Esophagus muscularis mucosa (tissue), 4 donors: ENCODE results near the gene USF3. TPM values are rescaled to one million over a fixed set of nuclear protein-coding genes. Genes with fewer than 3 reads are reported as not detected.
A peak's percentile ranks its signal among the peaks of the same experiment; 100 is the strongest.

Source experiments
- DNase-seq: peaks from one replicate; pipeline ENCODE4 v3.0.0-alpha.2; 2017; ENCODE audit errors: extremely low spot score
- H3K27ac ChIP-seq, 4 donors: fragments of 200-600 bp; sonication (generic); replicated peaks in 1 of 4; 1 replicate in 3 of 4; 2 replicates in 1 of 4; pipeline ENCODE4 v1.5.1; 2016 to 2019; ENCODE audit warnings: mild to moderate bottlenecking in 1 of 4
- H3K27me3 ChIP-seq, 4 donors: fragments of 200-600 bp; sonication (generic); one replicate each; pipeline versions ENCODE4 v1.5.1 to v1.6.0; 2016 to 2019
- H3K36me3 ChIP-seq, 4 donors: fragments of 200-600 bp; sonication (generic); one replicate each; pipeline ENCODE4 v1.5.1; 2016 to 2019
- H3K4me1 ChIP-seq, 4 donors: fragments of 200-600 bp; sonication (generic); one replicate each; pipeline ENCODE4 v1.5.1; 2016 to 2019
- H3K4me3 ChIP-seq, 4 donors: fragments of 200-600 bp; sonication (generic); 1 replicate in 2 of 4; 2 replicates in 2 of 4; pipeline ENCODE4 v1.5.1; 2016 to 2019; ENCODE audit warnings: mild to moderate bottlenecking in 4 of 4, moderate library complexity in 1 of 4
- H3K9me3 ChIP-seq, 4 donors: fragments of 200-600 bp; sonication (generic); 1 replicate in 3 of 4; 2 replicates in 1 of 4; pipeline ENCODE4 v1.5.1; 2016 to 2019
- CTCF ChIP-seq, 3 experiments: fragments of 200-600 bp in 2 of 3; fragments of 450-650 bp in 1 of 3; sonication (generic) in 2 of 3; IDR thresholded peaks; one replicate each; pipeline ENCODE4 v1.5.1; 2017 to 2019; ENCODE audit warnings: antibody characterized with exemption in 3 of 3, mild to moderate bottlenecking in 2 of 3, moderate library complexity in 1 of 3
- EP300 ChIP-seq: sonication (generic); formaldehyde crosslinking; IDR thresholded peaks from one replicate; pipeline ENCODE4 v1.6.1; 2017; ENCODE audit warnings: antibody characterized with exemption
- POLR2A ChIP-seq: fragments of 450-650 bp; IDR thresholded peaks from one replicate; pipeline ENCODE4 v1.6.1; 2017; ENCODE audit warnings: antibody characterized with exemption, moderate library complexity, mild to moderate bottlenecking, low read depth
- POLR2AphosphoS5 ChIP-seq, 2 donors: sonication (generic); formaldehyde crosslinking; IDR thresholded peaks; one replicate each; pipeline ENCODE4 v1.6.1; 2017; ENCODE audit warnings: antibody characterized with exemption in 2 of 2
- WGBS: methylation state at CpG from one replicate; pipeline ENCODE4 v1.1.5; 2018; 5-methylcytosine and 5-hydroxymethylcytosine counted together
- intact Hi-C: fragments of 100-400 bp; cut with DNase I; formaldehyde crosslinking; loops from one replicate; pipeline ENCODE4 v1.15.1; 2023
- total RNA-seq, 4 donors: library from RNA; depleted of rRNA; stranded (reverse); fragments of >200 nt; gene quantifications; one replicate each; pipeline versions ENCODE4 v1.1.0 to v1.2.1, GENCODE V29; 2016

The USF3 gene
- total RNA-seq, 4 donors from 2014 or later: 20.8 to 28.6 (median 25.0) TPM

- peaks cover 34 to 72% (median 66%) of the 10 kb centered on the region in 4 donors for H3K4me1 ChIP-seq
- WGBS: 72% methylated on average over 7 of the region's 7 CpGs
Observed at GRCh38 chr3:113743006-113743630, 46.7 kb upstream of the USF3 start.

GRCh38 chr3:113741620-113742019 lies 45.2 kb upstream of the USF3 start:
- 79% methylated on average over 1 of the region's 1 CpG for WGBS
- Histone ChIP-seq H3K36me3 (no peaks in the 10 kb centered on the region), H3K4me3 (no peak overlapping the region), H3K27me3 (no peaks in the 10 kb centered on the region), H3K4me1 (peaks cover 39 to 77% (median 72%) of the 10 kb centered on the region in 4 donors), H3K27ac (no peak overlapping the region), H3K9me3 (no peaks in the 10 kb centered on the region)
- TF ChIP-seq EP300 (no peak), POLR2AphosphoS5 (IDR thresholded peaks at IDR 0.05) (no peak), CTCF (IDR thresholded peaks at IDR 0.05) (no peak), POLR2A (no peak)
- intact Hi-C loops: no loop called here
- no peak for DNase-seq

More at GRCh38 chr3:113743006-113743630, 46.7 kb upstream of the USF3 start:
- no peak overlapping the region for H3K4me3 ChIP-seq
- intact Hi-C loops: no loop called here
- H3K27ac ChIP-seq: peak overlapping the region in 1 of 4 donors; percentile 97
- TF ChIP-seq POLR2AphosphoS5 (IDR thresholded peaks at IDR 0.05): no peak
- TF ChIP-seq CTCF (IDR thresholded peaks at IDR 0.05): no peak
- no peak for TF ChIP-seq POLR2A
- TF ChIP-seq EP300: no peak
- H3K9me3 ChIP-seq: no peaks in the 10 kb centered on the region
- no peaks in the 10 kb centered on the region for H3K27me3 ChIP-seq
- no peak for DNase-seq
- no peaks in the 10 kb centered on the region for H3K36me3 ChIP-seq

- no peaks in the 10 kb centered on the region for H3K27me3 ChIP-seq
- no peak overlapping the region for H3K27ac ChIP-seq
- DNase-seq: no peak
- H3K36me3 ChIP-seq: no peaks in the 10 kb centered on the region
- WGBS: 64% methylated on average over 5 of the region's 5 CpGs
- H3K4me1 ChIP-seq: peaks cover 44 to 82% (median 78%) of the 10 kb centered on the region in 4 donors
- intact Hi-C loops: no loop called here
- no peaks in the 10 kb centered on the region for H3K9me3 ChIP-seq
- no peak overlapping the region for H3K4me3 ChIP-seq
- TF ChIP-seq EP300 (no peak), POLR2AphosphoS5 (IDR thresholded peaks at IDR 0.05) (no peak), POLR2A (no peak), CTCF (IDR thresholded peaks at IDR 0.05) (no peak)
Observed at GRCh38 chr3:113741086-113741485, 44.6 kb upstream of the USF3 start.

GRCh38 chr3:113736548-113737089 lies 40.2 kb upstream of the USF3 start:
- WGBS: 9% methylated on average over 3 of the region's 3 CpGs
- intact Hi-C loops: loop anchor here (10.0 kb wide), 2 partner anchors 98 to 178 kb away; partner anchors contain the start of gene GRAMD1C
- Histone ChIP-seq H3K27me3 (no peaks in the 10 kb centered on the region), H3K4me3 (peak overlapping the region in 2 of 4 donors; percentile 10 to 20), H3K4me1 (peaks cover 29 to 76% (median 66%) of the 10 kb centered on the region in 4 donors), H3K36me3 (no peaks in the 10 kb centered on the region), H3K9me3 (no peaks in the 10 kb centered on the region), H3K27ac (peak overlapping the region; percentile 19 to 54 (median 34))
- no peak for TF ChIP-seq EP300
- peak; percentile 68 to 78 (median 72) for TF ChIP-seq CTCF (IDR thresholded peaks at IDR 0.05)
- no peak for DNase-seq
